Sciatic nerve (tissue), 2 donors: ENCODE measurements around the gene ZNF735. TPM values are rescaled to one million over a fixed set of nuclear protein-coding genes. Genes with fewer than 3 reads are reported as not detected.
"Not testable (repeated sequence)": the region's sequence is repeated elsewhere in the genome, so short reads cannot be mapped to it uniquely, and the experiment has no call there.

Source experiments
- ATAC-seq: fragments of 200-7000 bp; cut with Tn5 transposase; one replicate; pipeline ENCODE4 v1.9.1; 2020; ENCODE audit warnings: mild to moderate bottlenecking, moderate library complexity
- DNase-seq: peaks from one replicate; pipeline ENCODE4 v3.0.0-alpha.2; 2020; ENCODE audit warnings: low spot score
- intact Hi-C: fragments of 100-400 bp; cut with DNase I; formaldehyde crosslinking; loops from one replicate; pipeline ENCODE4 v1.14.2; 2022
- total RNA-seq: library from RNA; stranded (reverse); fragmentation: NEBNext Ultra II Directional; extraction: Animal tissue kit (Norgen Biotek cat#: 25700); gene quantifications from one replicate; pipeline ENCODE4 v1.2.1, GENCODE V29; 2021
- donor health status: DM: no; HTN: no; CAD: no.
- donor health status: DM: no; HTN: no; CAD: no.

ZNF735 gene
- not detected for total RNA-seq

GRCh38 chr7:64206903-64207302 lies at the start of gene ZNF735:
TSS of gene ZNF735 (plus strand) at chr7:64207203. CDS start at chr7:64207203, 0 bp downstream.
- intact Hi-C loops, result no loop called here
- ATAC-seq (no peak), DNase-seq (no peak)

- intact Hi-C loops, DNase-seq, ATAC-seq: not testable (repeated sequence)
Observed at GRCh38 chr7:64170974-64171373, 36.0 kb upstream of the ZNF735 start.

GRCh38 chr7:64174328-64174727 lies 32.7 kb upstream of the ZNF735 start:
- DNase-seq, result no peak
- intact Hi-C loops, result no loop called here
- ATAC-seq, result no peak

GRCh38 chr7:64174941-64175340 lies 32.1 kb upstream of the ZNF735 start:
- DNase-seq (no peak), ATAC-seq (no peak)
- intact Hi-C loops, result no loop called here

- intact Hi-C loops, result loop anchor here (5.0 kb wide), 1 partner anchor 436 kb away; no protein-coding TSS in a partner anchor
- DNase-seq, result no peak
- ATAC-seq, result no peak
Observed at GRCh38 chr7:64180989-64181388, 26.0 kb upstream of the ZNF735 start.

- ATAC-seq (no peak), DNase-seq (no peak)
- intact Hi-C loops, result loop anchor here (5.0 kb wide), 1 partner anchor 436 kb away; no protein-coding TSS in a partner anchor
Observed at GRCh38 chr7:64181586-64181985, 25.4 kb upstream of the ZNF735 start.

GRCh38 chr7:64182036-64182790 lies 24.8 kb upstream of the ZNF735 start:
- intact Hi-C loops, result loop anchor here (5.0 kb wide), 1 partner anchor 435 kb away; no protein-coding TSS in a partner anchor
- ATAC-seq (no peak), DNase-seq (no peak)

- peak; percentile 20 for ATAC-seq
- DNase-seq, result no peak
- intact Hi-C loops, result loop anchor here (5.0 kb wide), 1 partner anchor 434 kb away; no protein-coding TSS in a partner anchor
Observed at GRCh38 chr7:64183126-64183742, 23.8 kb upstream of the ZNF735 start.

- ATAC-seq (peak; percentile 15), DNase-seq (no peak)
- intact Hi-C loops, result loop anchor here (5.0 kb wide), 1 partner anchor 433 kb away; no protein-coding TSS in a partner anchor
Observed at GRCh38 chr7:64183827-64184372, 23.1 kb upstream of the ZNF735 start.

GRCh38 chr7:64184376-64184775 lies 22.6 kb upstream of the ZNF735 start:
- DNase-seq, result no peak
- no peak for ATAC-seq
- intact Hi-C loops, result loop anchor here (5.0 kb wide), 1 partner anchor 433 kb away; no protein-coding TSS in a partner anchor

- intact Hi-C loops, result no loop called here
- ATAC-seq (no peak), DNase-seq (no peak)
Observed at GRCh38 chr7:64187408-64187807, 19.6 kb upstream of the ZNF735 start.

GRCh38 chr7:64192148-64192704 lies 14.8 kb upstream of the ZNF735 start:
- ATAC-seq (no peak), DNase-seq (no peak)
- intact Hi-C loops, result no loop called here

GRCh38 chr7:64192775-64193174 lies 14.2 kb upstream of the ZNF735 start:
- intact Hi-C loops, result no loop called here
- no peak for ATAC-seq

GRCh38 chr7:64219710-64220298 lies 12.8 kb downstream of the ZNF735 start:
- intact Hi-C loops, ATAC-seq, DNase-seq: not testable (repeated sequence)

More at GRCh38 chr7:64192775-64193174, 14.2 kb upstream of the ZNF735 start:
- no peak for DNase-seq

- DNase-seq, result no peak
- intact Hi-C loops, result no loop called here
- no peak for ATAC-seq
Observed at GRCh38 chr7:64223366-64223765, 16.4 kb downstream of the ZNF735 start.

- DNase-seq, intact Hi-C loops, ATAC-seq: not testable (repeated sequence)
Observed at GRCh38 chr7:64228174-64228573, 21.2 kb downstream of the ZNF735 start, which contains the start of gene ZNF679. TSS of gene ZNF679 (plus strand) at chr7:64228474. CDS start at chr7:64249118, 20,644 bp downstream.

- intact Hi-C loops, result no loop called here
Observed at GRCh38 chr7:64266341-64266919, 59.4 kb downstream of the ZNF735 start.

More at GRCh38 chr7:64266341-64266919, 59.4 kb downstream of the ZNF735 start:
- no peak for ATAC-seq
- no peak for DNase-seq
